ENCODE measurements around the gene TMEM14A.

Gene TMEM14A

GRCh38 chr6:52657870-52658269, 13.0 kb upstream of the TMEM14A start:
- Histone ChIP-seq H3K9me3 (ENCODE audit: low read length) (no peaks in the 10 kb centered on the region), H3K4me1 (ENCODE audit: insufficient read depth, low read length) (no peaks in the 10 kb centered on the region), H3K27ac (ENCODE audit: low read depth, low read length) (no peak overlapping the region), H3K9ac (ENCODE audit: low read length) (no peak overlapping the region), H3K4me3 (ENCODE audit: low read depth in 1 of 2, low read length in 2 of 2) (no peak overlapping the region), H3K36me3 (ENCODE audit: insufficient read depth, low read length) (no peaks in the 10 kb centered on the region), H3K27me3 (ENCODE audit: control insufficient read depth in 1 of 2, insufficient read depth in 2 of 2, low read length in 2 of 2) (no peaks in the 10 kb centered on the region)

GRCh38 chr6:52661551-52661950, 9.4 kb upstream of the TMEM14A start:
- H3K27ac ChIP-seq (ENCODE audit: low read depth, low read length) = no peak overlapping the region
- H3K36me3 ChIP-seq (ENCODE audit: insufficient read depth, low read length) = no peaks in the 10 kb centered on the region
- no peaks in the 10 kb centered on the region for H3K9me3 ChIP-seq (ENCODE audit: low read length)

GRCh38 chr6:52662031-52662430, 8.9 kb upstream of the TMEM14A start:
- Histone ChIP-seq H3K36me3 (ENCODE audit: insufficient read depth, low read length) (no peaks in the 10 kb centered on the region), H3K27me3 (ENCODE audit: control insufficient read depth in 1 of 2, insufficient read depth in 2 of 2, low read length in 2 of 2) (no peaks in the 10 kb centered on the region)

More at GRCh38 chr6:52661551-52661950, 9.4 kb upstream of the TMEM14A start:
- Histone ChIP-seq H3K9ac (ENCODE audit: low read length) (no peak overlapping the region), H3K4me1 (ENCODE audit: insufficient read depth, low read length) (peaks cover 19% of the 10 kb centered on the region), H3K27me3 (ENCODE audit: control insufficient read depth in 1 of 2, insufficient read depth in 2 of 2, low read length in 2 of 2) (no peaks in the 10 kb centered on the region), H3K4me3 (ENCODE audit: low read depth in 1 of 2, low read length in 2 of 2) (no peak overlapping the region)

GRCh38 chr6:52663120-52663935, 7.6 kb upstream of the TMEM14A start:
- no peaks in the 10 kb centered on the region for H3K9me3 ChIP-seq (ENCODE audit: low read length)
- no peak overlapping the region for H3K27ac ChIP-seq (ENCODE audit: low read depth, low read length)
- H3K36me3 ChIP-seq (ENCODE audit: insufficient read depth, low read length) = no peaks in the 10 kb centered on the region
- H3K9ac ChIP-seq (ENCODE audit: low read length) = peak overlapping the region; percentile 62
- no peaks in the 10 kb centered on the region for H3K27me3 ChIP-seq (ENCODE audit: control insufficient read depth in 1 of 2, insufficient read depth in 2 of 2, low read length in 2 of 2)
- H3K4me1 ChIP-seq (ENCODE audit: insufficient read depth, low read length) = peaks cover 19% of the 10 kb centered on the region
- H3K4me3 ChIP-seq (ENCODE audit: low read depth in 1 of 2, low read length in 2 of 2) = peak overlapping the region; percentile 64 to 76

More at GRCh38 chr6:52662031-52662430, 8.9 kb upstream of the TMEM14A start:
- H3K9ac ChIP-seq (ENCODE audit: low read length) = no peak overlapping the region
- H3K27ac ChIP-seq (ENCODE audit: low read depth, low read length) = no peak overlapping the region
- peaks cover 19% of the 10 kb centered on the region for H3K4me1 ChIP-seq (ENCODE audit: insufficient read depth, low read length)
- no peak overlapping the region for H3K4me3 ChIP-seq (ENCODE audit: low read depth in 1 of 2, low read length in 2 of 2)
- no peaks in the 10 kb centered on the region for H3K9me3 ChIP-seq (ENCODE audit: low read length)

GRCh38 chr6:52663936-52664185, 7.1 kb upstream of the TMEM14A start:
- Histone ChIP-seq H3K27ac (ENCODE audit: low read depth, low read length) (no peak overlapping the region), H3K9me3 (ENCODE audit: low read length) (no peaks in the 10 kb centered on the region), H3K9ac (ENCODE audit: low read length) (peak overlapping the region; percentile 32), H3K27me3 (ENCODE audit: control insufficient read depth in 1 of 2, insufficient read depth in 2 of 2, low read length in 2 of 2) (no peaks in the 10 kb centered on the region), H3K4me1 (ENCODE audit: insufficient read depth, low read length) (peaks cover 19% of the 10 kb centered on the region), H3K36me3 (ENCODE audit: insufficient read depth, low read length) (no peaks in the 10 kb centered on the region), H3K4me3 (ENCODE audit: low read depth in 1 of 2, low read length in 2 of 2) (peak overlapping the region; percentile 64 to 76)

- Histone ChIP-seq H3K36me3 (ENCODE audit: insufficient read depth, low read length) (no peaks in the 10 kb centered on the region), H3K4me3 (ENCODE audit: low read depth in 1 of 2, low read length in 2 of 2) (peak overlapping the region; percentile 64 to 76), H3K27ac (ENCODE audit: low read depth, low read length) (peak overlapping the region; percentile 51), H3K4me1 (ENCODE audit: insufficient read depth, low read length) (peaks cover 19% of the 10 kb centered on the region), H3K9ac (ENCODE audit: low read length) (peak overlapping the region; percentile 32), H3K27me3 (ENCODE audit: control insufficient read depth in 1 of 2, insufficient read depth in 2 of 2, low read length in 2 of 2) (no peaks in the 10 kb centered on the region), H3K9me3 (ENCODE audit: low read length) (no peaks in the 10 kb centered on the region)
Measured at GRCh38 chr6:52664186-52664990, 6.5 kb upstream of the TMEM14A start.

GRCh38 chr6:52664991-52665686, 5.8 kb upstream of the TMEM14A start:
- H3K27me3 ChIP-seq (ENCODE audit: control insufficient read depth in 1 of 2, insufficient read depth in 2 of 2, low read length in 2 of 2) = no peaks in the 10 kb centered on the region
- peak overlapping the region; percentile 64 to 76 for H3K4me3 ChIP-seq (ENCODE audit: low read depth in 1 of 2, low read length in 2 of 2)
- H3K9ac ChIP-seq (ENCODE audit: low read length) = peak overlapping the region; percentile 32
- H3K27ac ChIP-seq (ENCODE audit: low read depth, low read length) = peak overlapping the region; percentile 51
- no peaks in the 10 kb centered on the region for H3K36me3 ChIP-seq (ENCODE audit: insufficient read depth, low read length)
- peaks cover 19% of the 10 kb centered on the region for H3K4me1 ChIP-seq (ENCODE audit: insufficient read depth, low read length)
- no peaks in the 10 kb centered on the region for H3K9me3 ChIP-seq (ENCODE audit: low read length)

GRCh38 chr6:52666071-52666470, 4.8 kb upstream of the TMEM14A start:
- Histone ChIP-seq H3K4me3 (ENCODE audit: low read depth in 1 of 2, low read length in 2 of 2) (no peak overlapping the region), H3K27ac (ENCODE audit: low read depth, low read length) (no peak overlapping the region), H3K27me3 (ENCODE audit: control insufficient read depth in 1 of 2, insufficient read depth in 2 of 2, low read length in 2 of 2) (no peaks in the 10 kb centered on the region), H3K9me3 (ENCODE audit: low read length) (no peaks in the 10 kb centered on the region), H3K36me3 (ENCODE audit: insufficient read depth, low read length) (no peaks in the 10 kb centered on the region), H3K9ac (ENCODE audit: low read length) (no peak overlapping the region), H3K4me1 (ENCODE audit: insufficient read depth, low read length) (peaks cover 25% of the 10 kb centered on the region)

GRCh38 chr6:52666523-52666922, 4.4 kb upstream of the TMEM14A start:
- peaks cover 27% of the 10 kb centered on the region for H3K4me1 ChIP-seq (ENCODE audit: insufficient read depth, low read length)
- no peak overlapping the region for H3K9ac ChIP-seq (ENCODE audit: low read length)
- H3K27me3 ChIP-seq (ENCODE audit: control insufficient read depth in 1 of 2, insufficient read depth in 2 of 2, low read length in 2 of 2) = no peaks in the 10 kb centered on the region
- no peaks in the 10 kb centered on the region for H3K9me3 ChIP-seq (ENCODE audit: low read length)
- H3K4me3 ChIP-seq (ENCODE audit: low read depth in 1 of 2, low read length in 2 of 2) = no peak overlapping the region
- H3K36me3 ChIP-seq (ENCODE audit: insufficient read depth, low read length) = no peaks in the 10 kb centered on the region
- no peak overlapping the region for H3K27ac ChIP-seq (ENCODE audit: low read depth, low read length)

GRCh38 chr6:52667572-52667971, 3.3 kb upstream of the TMEM14A start:
- H3K27ac ChIP-seq (ENCODE audit: low read depth, low read length) = no peak overlapping the region
- H3K4me1 ChIP-seq (ENCODE audit: insufficient read depth, low read length) = peaks cover 35% of the 10 kb centered on the region
- H3K9ac ChIP-seq (ENCODE audit: low read length) = no peak overlapping the region
- no peaks in the 10 kb centered on the region for H3K27me3 ChIP-seq (ENCODE audit: control insufficient read depth in 1 of 2, insufficient read depth in 2 of 2, low read length in 2 of 2)
- H3K36me3 ChIP-seq (ENCODE audit: insufficient read depth, low read length) = no peaks in the 10 kb centered on the region
- no peak overlapping the region for H3K4me3 ChIP-seq (ENCODE audit: low read depth in 1 of 2, low read length in 2 of 2)
- no peaks in the 10 kb centered on the region for H3K9me3 ChIP-seq (ENCODE audit: low read length)

GRCh38 chr6:52671676-52672075, 763 bp downstream of the TMEM14A start:
- Histone ChIP-seq H3K27me3 (ENCODE audit: control insufficient read depth in 1 of 2, insufficient read depth in 2 of 2, low read length in 2 of 2) (no peaks in the 10 kb centered on the region), H3K9me3 (ENCODE audit: low read length) (no peaks in the 10 kb centered on the region), H3K4me3 (ENCODE audit: low read depth in 1 of 2, low read length in 2 of 2) (peak overlapping the region; percentile 79 to 92), H3K4me1 (ENCODE audit: insufficient read depth, low read length) (peaks cover 16% of the 10 kb centered on the region), H3K27ac (ENCODE audit: low read depth, low read length) (no peak overlapping the region), H3K36me3 (ENCODE audit: insufficient read depth, low read length) (no peaks in the 10 kb centered on the region), H3K9ac (ENCODE audit: low read length) (peak overlapping the region; percentile 77)
